DMS 273 treated with DMSO at 0.1 percent for 48 hours (cell line): ENCODE results near the gene ADGB.
"Not testable (repeated sequence)": the region's sequence is repeated elsewhere in the genome, so short reads cannot be mapped to it uniquely, and the experiment has no call there.

Experiments
- DNase-seq: peaks from one replicate; lab custom pipeline; 2025; lab: John Stamatoyannopoulos, UW

Gene ADGB

GRCh38 chr6:146819596-146820320 is 221.0 kb downstream of the ADGB start:
- DNase-seq: no peak

- no peak for DNase-seq
Measured at GRCh38 chr6:146827216-146827928, 228.6 kb downstream of the ADGB start.

GRCh38 chr6:146829792-146830565 is 231.2 kb downstream of the ADGB start:
- DNase-seq: no peak

GRCh38 chr6:146833157-146833556 is 234.4 kb downstream of the ADGB start:
- DNase-seq: no peak

- DNase-seq: no peak
Measured at GRCh38 chr6:146840216-146840615, 241.4 kb downstream of the ADGB start.

GRCh38 chr6:146840641-146841040 is 241.9 kb downstream of the ADGB start:
- DNase-seq: no peak

GRCh38 chr6:146847426-146847825 is 248.7 kb downstream of the ADGB start:
- no peak for DNase-seq

- DNase-seq: no peak
Measured at GRCh38 chr6:146850238-146850896, 251.6 kb downstream of the ADGB start.

GRCh38 chr6:146850981-146851380 is 252.2 kb downstream of the ADGB start:
- no peak for DNase-seq

- DNase-seq: no peak
Measured at GRCh38 chr6:146851837-146852236, 253.1 kb downstream of the ADGB start.

GRCh38 chr6:146854521-146855255 is 255.9 kb downstream of the ADGB start:
- not testable (repeated sequence) for DNase-seq

GRCh38 chr6:146855889-146856288 is 257.1 kb downstream of the ADGB start:
- DNase-seq: no peak

- no peak for DNase-seq
Measured at GRCh38 chr6:146856296-146856695, 257.5 kb downstream of the ADGB start.

- DNase-seq: peak; percentile 35
Measured at GRCh38 chr6:146857180-146857979, 258.6 kb downstream of the ADGB start.

GRCh38 chr6:146857980-146858347 is 259.2 kb downstream of the ADGB start:
- no peak for DNase-seq

- no peak for DNase-seq
Measured at GRCh38 chr6:146859206-146859605, 260.4 kb downstream of the ADGB start.

- DNase-seq: no peak
Measured at GRCh38 chr6:146859795-146860495, 261.2 kb downstream of the ADGB start.

GRCh38 chr6:146860583-146860982 is 261.8 kb downstream of the ADGB start:
- DNase-seq: no peak

- no peak for DNase-seq
Measured at GRCh38 chr6:146861029-146861563, 262.3 kb downstream of the ADGB start.

- DNase-seq: no peak
Measured at GRCh38 chr6:146861716-146862115, 262.9 kb downstream of the ADGB start.
